ENCODE data around the gene CDC34. TPM values are rescaled to one million over a fixed set of nuclear protein-coding genes. Genes with fewer than 3 reads are reported as not detected.
A peak's percentile ranks its signal among the peaks of the same experiment; 100 is the strongest.

Gene CDC34, protein sequence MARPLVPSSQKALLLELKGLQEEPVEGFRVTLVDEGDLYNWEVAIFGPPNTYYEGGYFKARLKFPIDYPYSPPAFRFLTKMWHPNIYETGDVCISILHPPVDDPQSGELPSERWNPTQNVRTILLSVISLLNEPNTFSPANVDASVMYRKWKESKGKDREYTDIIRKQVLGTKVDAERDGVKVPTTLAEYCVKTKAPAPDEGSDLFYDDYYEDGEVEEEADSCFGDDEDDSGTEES
- polyA plus RNA-seq, result 20.1 TPM

DNA sequence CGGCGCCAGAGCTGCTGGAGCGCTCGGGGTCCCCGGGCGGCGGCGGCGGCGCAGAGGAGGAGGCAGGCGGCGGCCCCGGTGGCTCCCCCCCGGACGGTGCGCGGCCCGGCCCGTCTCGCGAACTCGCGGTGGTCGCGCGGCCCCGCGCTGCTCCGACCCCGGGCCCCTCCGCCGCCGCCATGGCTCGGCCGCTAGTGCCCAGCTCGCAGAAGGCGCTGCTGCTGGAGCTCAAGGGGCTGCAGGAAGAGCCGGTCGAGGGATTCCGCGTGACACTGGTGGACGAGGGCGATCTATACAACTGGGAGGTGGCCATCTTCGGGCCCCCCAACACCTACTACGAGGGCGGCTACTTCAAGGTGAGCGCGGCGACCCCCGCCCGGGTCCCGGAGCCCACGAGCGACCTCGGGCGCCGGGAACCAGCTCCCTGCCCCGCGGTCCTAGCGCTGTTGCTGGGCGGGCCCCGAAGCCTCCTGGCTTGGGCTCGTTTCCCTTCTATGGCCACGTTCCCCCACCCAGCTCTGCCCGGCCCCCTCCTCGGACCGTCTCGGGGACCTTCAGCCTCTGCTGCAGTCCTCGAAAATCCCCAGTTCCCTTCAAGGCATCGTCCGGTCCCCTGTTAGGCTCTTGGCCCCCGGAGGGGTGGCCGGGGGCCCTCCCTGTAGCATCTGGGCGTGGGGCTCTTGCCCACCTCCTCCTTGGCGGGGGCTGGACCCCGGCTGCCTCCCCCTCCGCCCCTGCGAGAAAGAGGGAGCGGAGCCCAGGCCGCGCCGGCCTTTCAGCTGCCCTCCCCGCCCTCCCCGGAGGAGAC, at the start of gene CDC34:
Gene CDC34, plus strand, starts transcription at position 8 of the 808 bp plus-strand sequence. Its CDS starts 172 bp downstream, at position 180.
- peak within 1 kb of the TSS; percentile 67 to 88 (median 76) for H3K27ac Mint-ChIP-seq

DNA sequence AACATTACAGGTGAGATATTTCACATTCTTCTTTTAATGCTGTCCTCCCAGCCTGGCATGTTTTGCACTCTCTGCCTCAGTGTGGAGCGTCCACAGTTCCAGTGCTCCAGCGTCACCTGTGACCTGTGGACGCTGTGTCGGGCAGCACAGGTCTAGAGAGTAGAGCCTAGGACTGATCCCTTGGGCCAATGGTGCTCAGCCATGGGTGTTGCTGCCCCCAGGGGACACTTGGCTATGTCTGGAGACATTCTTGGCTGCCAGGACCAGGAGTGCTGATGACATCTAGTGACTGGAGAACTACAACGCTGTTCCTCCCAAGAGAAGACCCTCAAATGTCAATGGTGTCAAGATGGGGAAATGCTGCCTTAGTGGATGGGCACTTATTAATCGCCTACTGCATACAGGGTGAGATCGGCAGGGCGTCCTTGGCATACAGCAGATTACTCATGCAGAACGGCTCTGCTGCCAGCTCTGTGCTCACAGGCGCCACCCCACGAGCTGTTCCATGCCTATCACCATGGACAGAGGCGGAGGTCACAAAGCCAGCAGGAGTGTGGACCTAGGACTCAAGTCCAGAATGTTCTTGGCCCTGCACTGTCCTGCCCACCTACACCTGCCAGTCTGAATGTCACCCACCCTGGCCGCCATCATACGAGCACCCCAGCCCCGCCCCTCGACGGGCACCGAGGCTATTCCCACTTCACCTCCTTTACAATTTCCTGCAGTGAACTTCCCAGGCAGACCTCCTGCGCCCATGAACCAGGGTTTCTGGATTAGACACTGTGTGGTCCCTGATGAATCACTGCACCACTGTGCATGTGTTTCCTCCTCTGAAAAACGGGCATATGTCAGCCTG, 49.1 kb upstream of the CDC34 start:
- peak overlapping the region in 2 of 4 donors; percentile 12 to 28 for H3K4me3 Mint-ChIP-seq
- H3K27me3 Mint-ChIP-seq, result peaks cover 4% of the 10 kb centered on the region
- H3K9me3 Mint-ChIP-seq, result peaks cover 0 to 4% (median 0%) of the 10 kb centered on the region in 3 donors
- H3K36me3 Mint-ChIP-seq, result no peaks in the 10 kb centered on the region
- peaks cover 0 to 1% (median 0%) of the 10 kb centered on the region in 3 donors for H3K4me1 Mint-ChIP-seq
- peak overlapping the region in 1 of 3 donors; percentile 7 for H3K27ac Mint-ChIP-seq

More for the DNA sequence above, at the start of gene CDC34:
- no peaks in the 10 kb centered on the region for H3K27me3 Mint-ChIP-seq
- no peaks in the 10 kb centered on the region for H3K9me3 Mint-ChIP-seq
- peaks cover 5 to 9% (median 7%) of the 10 kb centered on the region in 3 donors for H3K4me1 Mint-ChIP-seq
- peak within 1 kb of the TSS; percentile 87 to 94 (median 91) for H3K4me3 Mint-ChIP-seq
- H3K36me3 Mint-ChIP-seq, result peaks cover 2% of the 10 kb centered on the region

DNA sequence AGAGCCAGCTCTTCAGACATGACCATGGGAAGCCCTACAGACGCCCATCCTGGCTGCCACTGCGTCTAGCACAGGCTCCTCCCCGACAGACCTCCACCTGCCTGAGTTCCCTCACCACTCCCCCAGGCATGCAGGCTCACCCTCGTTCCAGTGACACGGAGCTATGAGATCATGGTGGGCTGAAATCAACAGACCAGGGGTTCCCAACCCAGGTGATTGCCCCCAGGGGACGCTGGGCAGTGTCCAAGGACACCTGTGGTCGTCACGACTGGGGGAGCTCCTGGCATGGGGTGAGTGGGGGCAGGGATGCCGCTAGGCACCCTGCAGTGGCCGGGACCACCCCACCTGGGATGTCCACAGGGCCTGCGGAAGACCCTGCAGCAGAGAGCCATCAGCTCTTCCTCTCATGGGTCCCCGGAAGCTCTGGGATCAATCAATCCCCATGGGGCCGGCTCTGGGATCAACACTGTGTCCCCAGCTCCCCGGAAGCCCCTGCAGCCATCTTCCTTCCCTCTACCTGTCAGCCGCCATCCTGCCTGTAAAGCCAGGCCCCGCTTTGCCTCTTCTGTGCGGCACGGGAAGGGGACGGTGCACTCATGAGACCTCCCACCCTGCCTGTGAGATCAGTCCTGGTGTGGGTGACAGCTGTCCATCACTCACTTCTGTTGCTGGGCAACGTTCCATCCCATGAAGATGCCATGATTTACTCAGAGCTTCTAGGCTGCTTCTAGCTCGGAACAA, 48.1 kb upstream of the CDC34 start:
- peaks cover 0 to 4% (median 0%) of the 10 kb centered on the region in 3 donors for H3K9me3 Mint-ChIP-seq
- peaks cover 4% of the 10 kb centered on the region for H3K27me3 Mint-ChIP-seq
- peak overlapping the region in 1 of 3 donors; percentile 26 for H3K27ac Mint-ChIP-seq
- peaks cover 0 to 3% (median 0%) of the 10 kb centered on the region in 3 donors for H3K4me1 Mint-ChIP-seq
- H3K4me3 Mint-ChIP-seq, result no peak overlapping the region
- H3K36me3 Mint-ChIP-seq, result no peaks in the 10 kb centered on the region

DNA sequence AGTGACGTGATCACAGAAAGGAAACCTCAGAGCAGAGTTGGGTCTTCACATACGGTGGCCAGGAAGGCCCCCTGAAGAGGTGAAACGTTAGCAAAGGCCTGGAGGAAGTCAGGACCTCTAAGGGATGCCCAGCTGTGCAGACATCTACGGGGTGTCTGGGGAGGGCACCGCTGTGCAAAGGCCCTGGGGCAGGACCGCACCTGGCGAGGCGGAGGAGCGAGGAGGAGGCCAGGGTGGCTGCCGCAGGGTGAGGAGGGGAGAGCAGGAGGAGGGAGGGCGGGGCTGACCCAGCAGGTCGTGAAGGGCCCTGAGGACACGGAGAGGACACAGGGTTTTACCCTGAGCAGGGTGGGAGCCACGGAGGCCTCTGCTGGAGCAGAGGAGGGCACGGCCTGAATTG, 47.1 kb upstream of the CDC34 start:
- Mint-ChIP-seq H3K27ac (peak overlapping the region in 1 of 3 donors; percentile 35), H3K9me3 (peaks cover 0 to 4% (median 0%) of the 10 kb centered on the region in 3 donors), H3K4me1 (peaks cover 0 to 2% (median 0%) of the 10 kb centered on the region in 3 donors), H3K36me3 (no peaks in the 10 kb centered on the region), H3K4me3 (no peak overlapping the region), H3K27me3 (peaks cover 4% of the 10 kb centered on the region)

DNA sequence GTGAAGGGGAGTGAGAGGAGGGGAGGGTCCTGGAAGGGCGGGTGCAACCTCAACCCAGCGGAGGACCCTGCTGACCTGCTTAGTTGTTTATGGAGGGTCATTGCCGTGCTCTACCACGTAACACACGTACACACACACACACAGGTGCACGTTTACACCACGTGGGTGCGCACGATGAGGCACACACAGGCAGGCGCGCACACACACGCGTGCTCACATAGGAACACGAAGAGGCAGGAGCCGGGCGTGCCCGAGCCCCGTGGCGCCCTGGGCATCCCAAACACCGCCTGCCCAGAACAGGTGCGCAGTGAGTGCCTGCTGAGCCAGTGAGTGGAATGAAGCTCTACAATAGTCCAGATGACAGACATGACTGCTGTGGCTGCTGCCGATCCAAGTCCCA, 46.5 kb upstream of the CDC34 start:
- H3K4me3 Mint-ChIP-seq, result peak overlapping the region in 1 of 4 donors; percentile 29
- no peaks in the 10 kb centered on the region for H3K36me3 Mint-ChIP-seq
- peaks cover 0 to 3% (median 0%) of the 10 kb centered on the region in 3 donors for H3K9me3 Mint-ChIP-seq
- peaks cover 0 to 2% (median 0%) of the 10 kb centered on the region in 3 donors for H3K4me1 Mint-ChIP-seq
- peaks cover 4% of the 10 kb centered on the region for H3K27me3 Mint-ChIP-seq
- peak overlapping the region; percentile 11 to 59 (median 35) for H3K27ac Mint-ChIP-seq

DNA sequence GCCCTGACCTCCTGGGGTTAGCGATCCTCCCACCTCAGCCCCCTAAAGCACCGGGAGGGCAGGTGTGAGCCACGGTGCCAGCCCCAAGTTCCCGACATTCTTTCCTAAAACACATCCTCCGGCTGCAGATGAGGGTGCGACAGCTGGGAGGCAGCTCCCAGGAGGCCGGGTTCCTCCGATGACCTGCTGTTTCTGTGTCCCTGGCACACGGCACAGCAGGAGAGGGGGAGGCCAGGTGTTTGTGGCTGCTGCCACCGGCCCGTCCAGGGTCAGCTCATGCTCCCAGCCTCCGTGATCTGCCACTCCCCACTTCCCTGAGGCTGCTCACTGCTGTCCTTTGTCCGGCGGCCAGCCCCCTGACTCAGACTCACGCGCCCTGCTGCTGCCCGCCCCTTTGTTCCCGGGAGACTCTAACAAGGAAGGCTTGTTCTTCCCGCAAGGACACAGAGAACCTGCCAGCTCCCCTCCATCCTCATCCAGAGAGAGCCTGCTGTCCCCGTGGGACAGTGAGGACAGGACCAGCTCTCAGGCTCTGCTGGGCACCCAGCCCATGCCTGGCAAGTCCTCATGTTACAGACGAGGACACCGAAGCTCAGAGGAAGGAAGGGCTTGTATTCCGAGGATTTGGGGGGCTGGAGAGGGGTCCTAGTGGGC, 45.9 kb upstream of the CDC34 start:
- H3K4me1 Mint-ChIP-seq, result peaks cover 0 to 2% (median 0%) of the 10 kb centered on the region in 3 donors
- peaks cover 4% of the 10 kb centered on the region for H3K27me3 Mint-ChIP-seq
- peak overlapping the region in 2 of 4 donors; percentile 57 to 81 for H3K4me3 Mint-ChIP-seq
- H3K27ac Mint-ChIP-seq, result peak overlapping the region in 1 of 3 donors; percentile 64
- H3K36me3 Mint-ChIP-seq, result no peaks in the 10 kb centered on the region
- H3K9me3 Mint-ChIP-seq, result no peaks in the 10 kb centered on the region

DNA sequence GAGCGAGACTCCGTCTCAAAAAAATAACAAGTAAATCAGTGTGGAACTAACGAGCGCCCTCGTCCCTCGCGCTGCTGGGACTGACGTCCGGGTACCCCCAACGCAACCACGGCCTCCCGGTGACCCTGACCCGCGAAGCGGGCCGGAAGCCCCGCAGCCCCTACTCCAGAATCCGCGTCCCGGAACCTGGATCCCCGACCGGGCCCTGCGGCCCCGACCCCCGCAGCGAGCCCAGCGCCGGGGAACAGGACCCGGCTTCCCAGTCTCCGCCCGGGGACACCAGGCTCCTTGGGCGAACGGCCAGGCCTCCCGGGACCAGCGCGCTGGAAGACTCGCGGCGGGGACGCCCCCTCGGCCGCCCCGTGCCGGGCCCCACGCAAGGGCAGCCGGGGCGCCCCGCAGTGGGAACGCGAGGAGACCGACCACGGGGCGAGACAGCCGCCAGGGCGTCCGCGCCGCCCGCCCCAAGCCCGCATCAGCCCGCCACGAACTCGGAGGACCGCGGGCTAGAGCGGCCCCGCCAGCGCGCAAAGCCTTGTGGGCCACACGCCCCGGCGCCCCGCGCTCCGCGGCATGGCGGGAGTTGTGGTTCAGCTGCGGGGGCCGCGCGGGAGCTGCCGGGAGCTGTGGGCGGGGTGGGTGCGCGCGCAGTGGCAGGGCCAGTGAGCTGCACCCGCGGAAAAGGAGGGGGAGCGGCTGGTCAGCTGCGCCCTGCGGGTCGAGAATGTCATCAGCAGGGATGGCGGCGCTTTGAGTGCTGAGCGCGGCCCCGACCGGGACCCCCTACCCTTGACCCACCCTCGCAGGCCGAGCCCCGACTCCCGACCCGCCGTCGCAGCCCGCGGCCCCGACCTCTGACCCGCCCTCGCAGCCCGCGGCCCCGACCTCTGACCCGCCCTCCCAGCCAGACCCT, 42.8 kb upstream of the CDC34 start:
- peak overlapping the region; percentile 76 to 85 (median 82) for H3K4me3 Mint-ChIP-seq
- no peaks in the 10 kb centered on the region for H3K36me3 Mint-ChIP-seq
- H3K27me3 Mint-ChIP-seq, result peaks cover 4% of the 10 kb centered on the region
- no peaks in the 10 kb centered on the region for H3K9me3 Mint-ChIP-seq
- H3K4me1 Mint-ChIP-seq, result peaks cover 0 to 4% (median 2%) of the 10 kb centered on the region in 3 donors
- peak overlapping the region; percentile 39 to 86 (median 53) for H3K27ac Mint-ChIP-seq

DNA sequence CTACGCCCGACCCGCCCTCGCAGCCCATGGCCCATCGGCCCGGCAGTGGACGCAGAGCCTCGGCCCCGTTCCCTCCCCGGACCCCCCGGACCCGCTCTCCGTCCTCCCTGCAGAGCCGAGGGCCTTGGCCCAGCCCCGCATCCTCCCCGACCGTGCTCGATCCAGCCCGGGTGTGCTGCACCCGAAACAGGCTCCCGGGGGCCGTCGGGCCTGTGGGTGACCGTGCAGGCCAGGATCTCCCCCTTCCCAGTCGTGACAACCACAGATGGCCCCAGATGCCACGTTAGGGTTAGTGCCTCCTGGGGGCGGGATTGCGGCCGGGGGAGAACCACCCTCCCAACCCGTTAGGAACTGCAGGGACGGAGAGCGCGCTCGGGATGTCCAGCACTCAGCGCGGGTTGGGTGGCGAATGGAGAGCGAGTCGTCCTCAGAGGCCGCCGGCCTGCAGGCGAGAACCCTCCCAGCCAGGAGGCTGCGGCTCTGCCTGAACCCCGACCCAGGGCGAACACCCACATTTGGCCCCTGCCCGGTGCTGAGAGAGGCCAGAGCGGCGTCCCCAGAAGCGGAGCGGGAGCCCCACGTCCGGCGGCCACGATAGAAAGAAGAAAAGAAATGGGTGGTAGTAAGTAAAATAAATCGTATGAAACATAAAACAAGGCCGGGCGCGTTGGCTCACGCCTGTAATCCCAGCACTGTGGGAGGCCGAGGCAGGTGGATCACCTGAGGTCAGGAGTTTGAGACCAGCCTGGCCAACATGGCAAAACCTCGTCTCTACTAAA, 42.0 kb upstream of the CDC34 start:
- H3K27ac Mint-ChIP-seq, result peak overlapping the region; percentile 13 to 67 (median 39)
- H3K36me3 Mint-ChIP-seq, result no peaks in the 10 kb centered on the region
- H3K27me3 Mint-ChIP-seq, result peaks cover 4% of the 10 kb centered on the region

DNA sequence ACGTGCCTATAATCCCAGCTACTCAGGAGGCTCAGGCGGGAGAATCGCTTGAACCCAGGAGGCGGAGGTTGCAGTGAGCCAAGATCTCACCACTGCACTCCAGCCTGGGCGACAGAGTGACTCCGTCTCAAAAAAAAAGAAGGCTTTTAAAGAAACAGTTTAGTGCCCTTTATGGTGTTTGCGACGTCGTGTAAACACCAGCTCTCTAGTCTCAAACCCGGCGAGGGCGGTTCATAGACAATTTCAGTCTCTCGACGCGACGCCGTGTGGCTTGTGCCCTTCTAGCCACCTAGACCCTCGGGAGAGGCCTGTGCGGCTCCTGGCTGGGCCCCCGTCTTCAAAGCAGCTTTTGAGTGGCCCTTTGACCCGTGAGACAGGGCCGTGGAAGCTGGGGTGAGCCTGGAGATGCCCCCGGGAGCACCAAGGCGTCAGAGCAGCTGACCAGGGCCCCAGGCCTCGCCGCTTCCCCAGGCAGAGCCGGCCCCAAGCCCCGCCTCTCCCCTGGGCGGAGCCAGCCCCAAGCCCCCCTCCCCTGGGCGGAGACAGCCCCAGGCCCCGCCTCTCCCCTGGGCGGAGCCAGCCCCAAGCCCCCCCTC, 40.3 kb upstream of the CDC34 start:
- Mint-ChIP-seq H3K27ac (no peak overlapping the region), H3K27me3 (peaks cover 4% of the 10 kb centered on the region), H3K36me3 (no peaks in the 10 kb centered on the region), H3K4me3 (no peak overlapping the region), H3K9me3 (no peaks in the 10 kb centered on the region), H3K4me1 (peaks cover 0 to 5% (median 2%) of the 10 kb centered on the region in 3 donors)

More for the DNA sequence above, 42.0 kb upstream of the CDC34 start:
- peak overlapping the region; percentile 60 to 79 (median 75) for H3K4me3 Mint-ChIP-seq
- peaks cover 0 to 5% (median 2%) of the 10 kb centered on the region in 3 donors for H3K4me1 Mint-ChIP-seq
- no peaks in the 10 kb centered on the region for H3K9me3 Mint-ChIP-seq

DNA sequence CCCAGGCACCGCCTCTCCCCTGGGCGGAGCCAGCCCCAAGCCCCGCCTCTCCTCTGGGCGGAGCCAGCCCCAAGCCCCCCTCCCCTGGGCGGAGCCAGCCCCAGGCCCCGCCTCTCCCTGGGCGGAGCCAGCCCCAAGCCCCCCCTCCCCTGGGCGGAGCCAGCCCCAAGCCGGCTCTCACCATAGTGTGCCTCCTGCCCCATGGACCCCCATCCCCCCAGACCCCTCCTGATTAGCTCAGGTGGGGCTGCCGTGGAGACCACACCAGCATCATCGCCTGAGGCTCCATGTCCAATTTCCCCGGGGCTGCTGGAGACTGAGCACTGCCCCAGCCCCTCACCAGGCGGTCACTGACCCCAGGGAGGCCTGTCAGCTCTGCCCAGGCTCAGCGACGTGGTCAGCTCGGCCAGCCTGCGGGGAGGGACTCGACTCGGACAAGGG, 39.4 kb upstream of the CDC34 start:
- no peaks in the 10 kb centered on the region for H3K36me3 Mint-ChIP-seq
- no peaks in the 10 kb centered on the region for H3K9me3 Mint-ChIP-seq
- H3K27me3 Mint-ChIP-seq, result peaks cover 4% of the 10 kb centered on the region
- H3K4me3 Mint-ChIP-seq, result no peak overlapping the region
- no peak overlapping the region for H3K27ac Mint-ChIP-seq
- peaks cover 0 to 5% (median 2%) of the 10 kb centered on the region in 3 donors for H3K4me1 Mint-ChIP-seq

DNA sequence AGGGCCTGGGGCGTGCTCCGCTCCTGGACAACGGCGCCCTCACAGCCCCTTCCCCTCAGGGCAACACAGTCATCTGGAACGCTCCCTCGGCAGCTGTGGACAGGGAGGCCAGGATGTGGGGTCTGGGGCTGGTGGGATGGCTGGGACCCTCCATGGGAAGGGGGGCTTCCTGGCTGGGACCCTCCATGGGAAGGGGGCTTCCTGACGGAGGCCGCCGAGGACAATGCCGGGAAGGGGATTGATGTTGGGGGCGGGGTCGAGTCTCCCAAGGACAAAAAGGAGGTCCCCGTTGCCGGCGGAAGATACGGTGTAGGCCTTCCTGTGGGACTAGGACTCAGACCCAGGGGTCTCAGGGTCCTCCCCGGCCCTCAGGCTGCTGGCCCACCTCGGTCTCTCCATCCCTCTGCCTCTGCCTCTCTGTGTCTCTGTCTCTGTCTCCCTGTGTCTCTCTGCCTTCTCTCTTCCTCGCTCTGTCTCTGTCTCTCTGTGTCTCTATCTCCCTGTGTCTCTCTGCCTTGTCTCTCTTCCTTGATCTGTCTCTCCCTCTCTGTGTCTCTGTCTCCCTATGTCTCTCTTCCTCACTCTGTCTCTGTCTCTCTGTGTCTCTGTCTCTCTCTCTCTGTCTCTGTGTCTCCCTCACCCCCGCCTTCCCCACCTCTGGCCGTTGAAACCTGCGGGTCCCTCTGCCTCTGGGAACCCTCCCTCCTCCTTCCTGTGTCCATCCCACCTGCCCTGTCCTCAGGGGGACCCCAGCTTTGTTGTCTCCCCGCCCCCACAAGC, 38.0 kb upstream of the CDC34 start:
- H3K9me3 Mint-ChIP-seq, result no peaks in the 10 kb centered on the region
- no peak overlapping the region for H3K4me3 Mint-ChIP-seq
- H3K36me3 Mint-ChIP-seq, result no peaks in the 10 kb centered on the region
- H3K4me1 Mint-ChIP-seq, result peaks cover 0 to 3% (median 2%) of the 10 kb centered on the region in 3 donors
- peaks cover 10% of the 10 kb centered on the region for H3K27me3 Mint-ChIP-seq
- peak overlapping the region in 1 of 3 donors; percentile 68 for H3K27ac Mint-ChIP-seq

All from IgD-negative memory B cell (primary cell).